H1 (cell line): ENCODE data around the gene MPIG6B. TPM values are rescaled to one million over a fixed set of nuclear protein-coding genes. Genes with fewer than 3 reads are reported as not detected.

Source experiments
- CTCF ChIA-PET: fragments of 300-600 bp; sonication (Branson Sonifier 250); formaldehyde crosslinking; loops from one replicate; lab custom pipeline; 2021; ENCODE audit not compliant: partially characterized antibody; lab: Charles Lee
- POLR2A ChIA-PET: fragments of 300-600 bp; sonication (Branson Sonifier 250); formaldehyde crosslinking; loops from one replicate; lab custom pipeline; 2021; ENCODE audit warnings: inconsistent platforms; ENCODE audit not compliant: partially characterized antibody; lab: Charles Lee
- DNase-seq, 2 experiments: peaks; one replicate each; pipeline versions ENCODE4 v3.0.0 to v3.0.0-alpha.2; 2010 to 2022; ENCODE audit warnings: low spot score in 2 of 2, low read depth in 1 of 2, mixed read lengths in 1 of 2
- FAIRE-seq: peaks from 2 replicates; lab custom pipeline; 2011; peaks lifted over from hg19 to GRCh38; lab: Jason Lieb, UNC
- H2AFZ ChIP-seq: 2 replicates; pipeline ENCODE4 v1.8.1; 2012; ENCODE audit warnings: low read length, inconsistent platforms
- H2AK5ac ChIP-seq: 2 replicates; pipeline ENCODE4 v1.6.1; 2013; ENCODE audit warnings: low read depth, low read length
- H2BK120ac ChIP-seq: replicated peaks from 2 replicates; pipeline ENCODE3; 2013; ENCODE audit warnings: low read depth, low read length, inconsistent platforms
- H2BK12ac ChIP-seq: 2 replicates; pipeline ENCODE4 v1.6.1; 2013; ENCODE audit warnings: low read depth, low read length
- H2BK15ac ChIP-seq: 2 replicates; pipeline ENCODE4 v1.6.1; 2013; ENCODE audit warnings: low read length
- H2BK20ac ChIP-seq: 2 replicates; pipeline ENCODE4 v1.6.1; 2013; ENCODE audit warnings: low read length
- H2BK5ac ChIP-seq: 2 replicates; pipeline ENCODE4 v1.6.1; 2013; ENCODE audit warnings: low read depth, low read length
- H3K14ac ChIP-seq: 2 replicates; pipeline ENCODE4 v1.6.1; 2013; ENCODE audit warnings: inconsistent platforms; ENCODE audit not compliant: insufficient read length
- H3K18ac ChIP-seq: 2 replicates; pipeline ENCODE4 v1.6.1; 2013; ENCODE audit warnings: low read length; ENCODE audit errors: extremely low read depth
- H3K23ac ChIP-seq: 2 replicates; pipeline ENCODE4 v1.6.1; 2013; ENCODE audit warnings: inconsistent platforms; ENCODE audit not compliant: insufficient read length
- H3K23me2 ChIP-seq: 2 replicates; pipeline ENCODE4 v1.6.1; 2013; ENCODE audit warnings: low read depth, low read length
- H3K27ac ChIP-seq: 2 replicates; pipeline ENCODE4 v1.6.1; 2011; ENCODE audit warnings: low read depth, low read length, inconsistent platforms
- H3K27me3 ChIP-seq, 4 experiments: replicated peaks in 1 of 4; 1 replicate in 1 of 4; 2 replicates in 3 of 4; pipeline versions ENCODE4 v1.6.1 to v1.8.1; 2011 to 2013; ENCODE audit warnings: low read length in 3 of 4, mild to moderate bottlenecking in 3 of 4, inconsistent platforms in 2 of 4, mixed read lengths in 2 of 4, moderate library complexity in 1 of 4; ENCODE audit not compliant: control insufficient read depth in 3 of 4, insufficient read depth in 3 of 4; ENCODE audit errors: extremely low read depth in 1 of 4
- H3K36me3 ChIP-seq, 4 experiments: 2 replicates each; pipeline versions ENCODE4 v1.6.1 to v1.8.1; 2011 to 2013; ENCODE audit warnings: mild to moderate bottlenecking in 4 of 4, low read length in 3 of 4, moderate library complexity in 2 of 4, control low read depth in 1 of 4, inconsistent platforms in 1 of 4; ENCODE audit not compliant: insufficient read depth in 4 of 4, control insufficient read depth in 2 of 4
- H3K4ac ChIP-seq: replicated peaks from 2 replicates; pipeline ENCODE3; 2013; ENCODE audit warnings: low read length, low read depth, mixed read lengths, inconsistent platforms; ENCODE audit not compliant: insufficient read length
- H3K4me1 ChIP-seq, 4 experiments: replicated peaks in 1 of 4; 1 replicate in 1 of 4; 2 replicates in 3 of 4; pipeline versions ENCODE4 v1.6.1 to v1.8.1; 2011 to 2013; ENCODE audit warnings: low read length in 3 of 4, inconsistent platforms in 2 of 4, mixed read lengths in 1 of 4; ENCODE audit not compliant: insufficient read depth in 4 of 4, control insufficient read depth in 3 of 4
- H3K4me2 ChIP-seq, 2 experiments: 2 replicates each; pipeline versions ENCODE4 v1.6.1 to v1.8.1; 2011 to 2013; ENCODE audit warnings: low read depth in 2 of 2, low read length in 2 of 2, control low read depth in 1 of 2, inconsistent platforms in 1 of 2, mild to moderate bottlenecking in 1 of 2; ENCODE audit not compliant: insufficient read depth in 1 of 2
- H3K4me3 ChIP-seq, 4 experiments: fragments of 200-600, 300-600 bp in 1 of 4; sonication (generic), shearing (Covaris generic), sonication (Bioruptor Twin) in 1 of 4; 2 replicates each; pipeline versions ENCODE4 v1.5.1 to v1.8.1; 2011 to 2016; ENCODE audit warnings: low read length in 4 of 4, low read depth in 3 of 4, control low read depth in 2 of 4, inconsistent platforms in 2 of 4, mild to moderate bottlenecking in 2 of 4, mixed read lengths in 1 of 4, moderate library complexity in 1 of 4; ENCODE audit not compliant: insufficient read depth in 2 of 4; ENCODE audit errors: extremely low read depth in 1 of 4
- H3K56ac ChIP-seq: replicated peaks from 2 replicates; pipeline ENCODE3; 2013; ENCODE audit warnings: low read depth, mild to moderate bottlenecking, mixed read lengths, low read length, inconsistent platforms; ENCODE audit not compliant: insufficient read length
- H3K79me1 ChIP-seq: 2 replicates; pipeline ENCODE4 v1.6.1; 2013; ENCODE audit warnings: low read depth, low read length, control low read depth
- H3K79me2 ChIP-seq, 2 experiments: 2 replicates each; pipeline versions ENCODE4 v1.6.1 to v1.8.1; 2012 to 2013; ENCODE audit warnings: low read length in 2 of 2, mild to moderate bottlenecking in 2 of 2, inconsistent platforms in 1 of 2; ENCODE audit not compliant: insufficient read depth in 2 of 2, control insufficient read depth in 1 of 2
- H3K9ac ChIP-seq, 4 experiments: replicated peaks in 1 of 4; 1 replicate in 1 of 4; 2 replicates in 3 of 4; pipeline versions ENCODE4 v1.6.1 to v1.8.1; 2011 to 2013; ENCODE audit warnings: low read depth in 3 of 4, low read length in 3 of 4, control low read depth in 2 of 4, mild to moderate bottlenecking in 2 of 4, moderate library complexity in 2 of 4, inconsistent platforms in 1 of 4; ENCODE audit errors: extremely low read depth in 1 of 4
- H3K9me3 ChIP-seq, 2 experiments: 2 replicates each; pipeline versions ENCODE4 v1.6.1 to v1.8.1; 2012 to 2013; ENCODE audit warnings: mild to moderate bottlenecking in 2 of 2, moderate library complexity in 2 of 2, control low read depth in 1 of 2, inconsistent platforms in 1 of 2, low read depth in 1 of 2, low read length in 1 of 2, mixed read lengths in 1 of 2; ENCODE audit not compliant: insufficient read depth in 2 of 2
- H4K20me1 ChIP-seq, 2 experiments: replicated peaks in 1 of 2; 2 replicates each; pipeline versions ENCODE3 to v1.8.1; 2011 to 2013; ENCODE audit warnings: inconsistent platforms in 2 of 2, low read length in 2 of 2, mild to moderate bottlenecking in 1 of 2; ENCODE audit not compliant: insufficient read depth in 2 of 2, control insufficient read depth in 1 of 2
- H4K5ac ChIP-seq: 2 replicates; pipeline ENCODE4 v1.6.1; 2013; ENCODE audit warnings: low read length, low read depth, mixed read lengths, inconsistent platforms; ENCODE audit not compliant: insufficient read length
- H4K8ac ChIP-seq: 2 replicates; pipeline ENCODE4 v1.8.0; 2013; ENCODE audit warnings: mild to moderate bottlenecking, moderate library complexity, low read length, inconsistent platforms; ENCODE audit not compliant: insufficient read depth; ENCODE audit errors: extremely low read depth
- H4K91ac ChIP-seq: replicated peaks from 2 replicates; pipeline ENCODE3; 2013; ENCODE audit warnings: low read length, mixed read lengths, inconsistent platforms; ENCODE audit not compliant: insufficient read length
- ATF3 ChIP-seq: IDR thresholded peaks from 2 replicates; pipeline ENCODE4 v1.6.1; 2011; ENCODE audit warnings: low read depth, mild to moderate bottlenecking, low read length; ENCODE audit not compliant: insufficient read depth
- CREB1 ChIP-seq: IDR thresholded peaks from 2 replicates; pipeline ENCODE4 v1.6.1; 2012; ENCODE audit warnings: inconsistent platforms
- EP300 ChIP-seq, 2 experiments: IDR thresholded peaks; 1 replicate in 1 of 2; 2 replicates in 1 of 2; pipeline ENCODE4 v1.6.1; 2011 to 2012; ENCODE audit warnings: low read depth in 2 of 2, low read length in 2 of 2, mild to moderate bottlenecking in 2 of 2, borderline replicate concordance in 1 of 2, inconsistent platforms in 1 of 2, moderate library complexity in 1 of 2
- GTF2F1 ChIP-seq: IDR thresholded peaks from 2 replicates; pipeline ENCODE4 v1.6.1; 2012; ENCODE audit warnings: low read depth, low read length, improper control_type of control experiment, borderline replicate concordance
- HDAC6 ChIP-seq: IDR thresholded peaks from one replicate; pipeline ENCODE4 v1.7.1; 2012; ENCODE audit warnings: low read depth, mild to moderate bottlenecking, inconsistent platforms, low read length, moderate library complexity
- POLR2A ChIP-seq, 2 experiments: IDR thresholded peaks; 1 replicate in 1 of 2; 2 replicates in 1 of 2; pipeline ENCODE4 v1.6.1; 2011; ENCODE audit warnings: low read depth in 2 of 2, low read length in 2 of 2, mild to moderate bottlenecking in 2 of 2; ENCODE audit errors: control extremely low read depth in 1 of 2
- RAD21 ChIP-seq, 2 experiments: IDR thresholded peaks in 1 of 2; conservative IDR thresholded peaks in 1 of 2; 2 replicates each; pipeline ENCODE4 v1.6.1; 2011; ENCODE audit warnings: low read depth in 2 of 2, low read length in 2 of 2, improper control_type of control experiment in 1 of 2, inconsistent platforms in 1 of 2, mild to moderate bottlenecking in 1 of 2, moderate library complexity in 1 of 2
- USF2 ChIP-seq: IDR thresholded peaks from 2 replicates; pipeline ENCODE4 v1.6.1; 2011; ENCODE audit warnings: low read length, improper control_type of control experiment
- ZNF274 ChIP-seq: IDR thresholded peaks from 2 replicates; pipeline ENCODE4 v1.7.0; 2012; ENCODE audit warnings: low read length, borderline replicate concordance; ENCODE audit errors: extremely low read depth
- WGBS, 2 experiments: shearing (Covaris generic) in 1 of 2; methylation state at CpG; one replicate each; pipeline versions ENCODE4 v1.1.6 to v1.1.7; 2013 to 2015; ENCODE audit warnings: low lambda C conversion rate in 2 of 2, mixed read lengths in 2 of 2, inconsistent platforms in 1 of 2, low coverage in 1 of 2, missing lambda C conversion rate in 1 of 2; ENCODE audit not compliant: insufficient replicate concordance in 2 of 2, insufficient coverage in 1 of 2, insufficient read length in 1 of 2; ENCODE audit errors: extremely low coverage in 1 of 2, missing lambda C conversion rate in 1 of 2; 5-methylcytosine and 5-hydroxymethylcytosine counted together
- polyA plus RNA-seq, 7 experiments: library from polyadenylated mRNA; depleted of rRNA in 3 of 7; stranded (reverse) in 5 of 7; unstranded in 2 of 7; fragments of >200 nt in 5 of 7; fragments of 200-250 nt in 2 of 7; gene quantifications; 1 replicate in 5 of 7; 2 replicates in 1 of 7; 4 replicates in 1 of 7; pipeline versions ENCODE4 v1.2.1 to v1.2.3, GENCODE V29; 2011 to 2013; ENCODE audit warnings: missing spikeins in 2 of 7, mixed read lengths in 2 of 7
- total RNA-seq: library from RNA; stranded (reverse); fragmentation: NEBNext Ultra II Directional; extraction: Animal tissue kit (Norgen Biotek cat#: 25700); gene quantifications from 2 replicates; pipeline ENCODE4 v1.2.1, GENCODE V29; 2021

Gene MPIG6B
- total and polyA plus RNA-seq, 2 of the 8 experiments (the other 6 are each of a cell fraction or from before 2014, with no cell fraction given): 0.18 TPM; not detected in 1

GRCh38 chr6:31737315-31737990 is 14.3 kb downstream of the MPIG6B start:
- DNase-seq (peak in 1 of 2 experiments; percentile 49), FAIRE-seq (no peak)
- Histone ChIP-seq H3K4me1 (peaks cover 23 to 29% (median 25%) of the 10 kb centered on the region in 4 experiments), H3K27me3 (no peaks in the 10 kb centered on the region), H2BK120ac (peak overlapping the region; percentile 10), H3K4ac (no peak overlapping the region), H2BK5ac (no peak overlapping the region), H3K23ac (no peak overlapping the region), H3K18ac (no peak overlapping the region; the same call in 1 of the 2 replicates), H2BK15ac (no peak overlapping the region), H3K9ac (no peak overlapping the region), H2BK20ac (no peak overlapping the region), H2BK12ac (0 out of 2 replicates have a peak overlapping the region, but pooled peaks have one; percentile 98), H2AK5ac (no peak overlapping the region), H3K27ac (0 out of 2 replicates have a peak overlapping the region, but pooled peaks have one; percentile 31), H3K4me2 (peak overlapping the region; percentile 52 to 99; a peak in 3 of 4 replicates), H3K56ac (peak overlapping the region; percentile 5), H3K79me1 (peaks cover 8% of the 10 kb centered on the region; the same call in 1 of the 2 replicates), H4K91ac (peak overlapping the region; percentile 67), H4K5ac (no peak overlapping the region), H3K4me3 (peak overlapping the region in 1 of 4 experiments; percentile 82; a peak in 3 of 8 replicates), H4K8ac (no peak overlapping the region), H3K36me3 (peaks cover 7 to 23% (median 11%) of the 10 kb centered on the region in 4 experiments), H3K79me2 (peaks cover 0 to 26% of the 10 kb centered on the region in 2 experiments; a peak in 2 of 4 replicates), H3K9me3 (no peaks in the 10 kb centered on the region; a peak in 1 of 4 replicates), H3K14ac (no peak overlapping the region), H3K23me2 (peaks cover 20% of the 10 kb centered on the region), H2AFZ (0 out of 2 replicates have a peak overlapping the region, but pooled peaks have one; percentile 86), H4K20me1 (peaks cover 4% of the 10 kb centered on the region in 2 experiments)
- ChIA-PET CTCF (interaction anchor here (0.6 to 5.9 kb wide), 27 partner anchors 9 to 381 kb away, joined by 3 to 52 read pairs (median 4); partner anchors contain the start of genes APOM, DDAH2, HSPA1B and LY6G6D), POLR2A (interaction anchor here (0.8 to 8.7 kb wide), 17 partner anchors 7 to 196 kb away, joined by 3 to 73 read pairs (median 9); partner anchors contain the start of genes ABHD16A, BAG6, DDAH2 and DDX39B)
- WGBS, 2 experiments: 63 to 100% methylated on average over 2 to 6 of the region's 7 CpGs
- TF ChIP-seq POLR2A (IDR thresholded peaks at IDR 0.05; ENCODE audit: control extremely low read depth in 1 of 2, low read depth in 2 of 2, low read length in 2 of 2) (no peak), ZNF274 (no peak), HDAC6 (no peak), ATF3 (no peak), GTF2F1 (no peak), CREB1 (no peak), RAD21 (IDR thresholded peaks at IDR 0.05 in 1 of 2, conservative IDR thresholded peaks at IDR 0.05 in 1 of 2; ENCODE audit: low read depth in 2 of 2, low read length in 2 of 2) (no peak), USF2 (no peak), EP300 (IDR thresholded peaks at IDR 0.05; ENCODE audit: borderline replicate concordance in 1 of 2, low read depth in 2 of 2, low read length in 2 of 2) (no peak)
